Stomach smooth muscle (tissue), 2 donors: ENCODE measurements around the gene TRIM52.

ENCODE experiments used
- H3K27ac ChIP-seq: one replicate; pipeline ENCODE4 v1.7.0; 2013; ENCODE audit warnings: mild to moderate bottlenecking, low read length, inconsistent platforms
- H3K27me3 ChIP-seq, 2 donors: one replicate each; pipeline ENCODE4 v1.7.0; 2013; ENCODE audit warnings: low read length in 2 of 2; ENCODE audit not compliant: insufficient read depth in 2 of 2, control insufficient read depth in 1 of 2
- H3K36me3 ChIP-seq, 2 donors: one replicate each; pipeline ENCODE4 v1.7.0; 2013; ENCODE audit warnings: low read length in 2 of 2; ENCODE audit not compliant: control insufficient read depth in 2 of 2, insufficient read depth in 2 of 2
- H3K4me1 ChIP-seq: one replicate; pipeline ENCODE4 v1.7.0; 2013; ENCODE audit warnings: low read length; ENCODE audit not compliant: control insufficient read depth, insufficient read depth
- H3K4me3 ChIP-seq, 2 donors: one replicate each; pipeline ENCODE4 v1.7.0; 2013; ENCODE audit warnings: low read length in 2 of 2
- H3K9ac ChIP-seq, 2 donors: one replicate each; pipeline ENCODE4 v1.7.0; 2013; ENCODE audit warnings: low read length in 2 of 2, mild to moderate bottlenecking in 1 of 2
- H3K9me3 ChIP-seq, 2 donors: one replicate each; pipeline ENCODE4 v1.7.0; 2013; ENCODE audit warnings: low read length in 2 of 2; ENCODE audit not compliant: control insufficient read depth in 2 of 2
- donor health status: healthy.
- donor health status: Pancreatic carcinoma.

Gene TRIM52

GRCh38 chr5:181232593-181232992 lies 28.4 kb downstream of the TRIM52 start:
- H3K9ac ChIP-seq, result no peak overlapping the region
- H3K4me1 ChIP-seq, result no peaks in the 10 kb centered on the region
- no peak overlapping the region for H3K27ac ChIP-seq
- H3K36me3 ChIP-seq, result peaks cover 50 to 53% of the 10 kb centered on the region in 2 donors
- H3K4me3 ChIP-seq, result no peak overlapping the region
- no peaks in the 10 kb centered on the region for H3K27me3 ChIP-seq
- no peaks in the 10 kb centered on the region for H3K9me3 ChIP-seq

DNA sequence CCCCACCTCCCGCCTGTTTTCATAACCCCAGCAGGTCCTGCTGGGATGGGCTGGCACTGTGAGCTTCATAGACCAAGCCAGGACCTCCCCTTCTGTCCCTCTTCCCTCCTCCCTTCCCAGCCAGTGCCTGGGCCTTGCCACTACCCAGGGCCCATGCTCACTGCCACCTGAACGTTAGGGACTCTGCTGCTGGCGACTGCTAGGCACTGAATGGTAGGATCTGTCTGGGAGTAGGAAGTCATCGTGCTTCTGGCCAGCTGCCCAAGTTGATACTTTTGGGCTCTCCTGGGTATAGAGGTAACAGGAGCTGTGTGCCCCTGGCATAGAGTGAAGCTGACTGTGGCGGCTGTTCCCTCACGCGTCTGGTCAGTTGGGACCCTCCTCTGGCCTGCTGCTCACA lies 29.5 kb downstream of the TRIM52 start:
- H3K4me1 ChIP-seq, result no peaks in the 10 kb centered on the region
- H3K9ac ChIP-seq, result no peak overlapping the region
- H3K9me3 ChIP-seq, result no peaks in the 10 kb centered on the region
- no peaks in the 10 kb centered on the region for H3K27me3 ChIP-seq
- peaks cover 39 to 41% of the 10 kb centered on the region in 2 donors for H3K36me3 ChIP-seq
- no peak overlapping the region for H3K27ac ChIP-seq
- H3K4me3 ChIP-seq, result no peak overlapping the region

DNA sequence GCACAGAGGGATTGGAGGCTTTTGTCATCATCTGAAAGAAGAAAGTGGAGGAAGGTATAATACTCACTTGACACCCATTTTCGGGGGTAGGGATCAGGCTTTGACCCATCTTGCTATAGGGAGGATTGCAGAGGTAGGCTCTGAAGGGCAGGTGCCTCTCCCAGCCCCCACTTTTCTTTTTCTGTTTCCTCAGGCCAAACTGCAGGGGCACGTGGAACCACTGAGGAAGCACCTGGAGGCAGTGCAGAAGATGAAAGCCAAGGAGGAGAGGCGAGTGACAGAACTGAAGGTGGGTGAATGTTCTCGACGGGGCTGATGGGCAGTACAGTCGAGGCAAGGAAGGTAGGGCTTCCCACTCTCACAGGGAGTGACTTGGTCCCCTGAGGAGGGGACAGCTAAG lies 30.4 kb downstream of the TRIM52 start:
- Histone ChIP-seq H3K36me3 (peaks cover 30 to 33% of the 10 kb centered on the region in 2 donors), H3K27me3 (no peaks in the 10 kb centered on the region), H3K4me1 (no peaks in the 10 kb centered on the region), H3K4me3 (no peak overlapping the region), H3K9ac (no peak overlapping the region), H3K27ac (no peak overlapping the region), H3K9me3 (no peaks in the 10 kb centered on the region)

DNA sequence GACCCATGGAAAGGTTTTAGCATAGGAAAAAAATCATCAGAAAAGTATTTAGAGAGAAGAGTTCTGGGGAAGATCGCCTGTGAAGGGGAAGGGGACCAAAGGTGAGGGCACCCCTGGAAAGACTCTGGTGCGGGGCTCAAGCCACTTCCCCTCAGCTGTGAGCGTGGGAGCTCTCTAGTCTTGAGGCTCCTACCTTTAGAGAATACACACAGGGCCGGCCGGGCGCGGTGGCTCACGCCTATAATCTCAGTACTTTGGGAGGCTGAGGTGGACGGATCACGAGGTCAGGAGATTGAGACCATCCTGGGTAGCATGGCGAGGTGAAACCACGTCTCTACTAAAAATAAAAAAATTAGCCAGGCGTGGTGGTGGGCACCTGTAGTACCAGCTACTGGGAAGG lies 30.9 kb downstream of the TRIM52 start:
- Histone ChIP-seq H3K9ac (no peak overlapping the region), H3K27ac (no peak overlapping the region), H3K36me3 (peaks cover 24 to 28% of the 10 kb centered on the region in 2 donors), H3K4me3 (no peak overlapping the region), H3K9me3 (no peaks in the 10 kb centered on the region), H3K27me3 (no peaks in the 10 kb centered on the region), H3K4me1 (peaks cover 1% of the 10 kb centered on the region)

DNA sequence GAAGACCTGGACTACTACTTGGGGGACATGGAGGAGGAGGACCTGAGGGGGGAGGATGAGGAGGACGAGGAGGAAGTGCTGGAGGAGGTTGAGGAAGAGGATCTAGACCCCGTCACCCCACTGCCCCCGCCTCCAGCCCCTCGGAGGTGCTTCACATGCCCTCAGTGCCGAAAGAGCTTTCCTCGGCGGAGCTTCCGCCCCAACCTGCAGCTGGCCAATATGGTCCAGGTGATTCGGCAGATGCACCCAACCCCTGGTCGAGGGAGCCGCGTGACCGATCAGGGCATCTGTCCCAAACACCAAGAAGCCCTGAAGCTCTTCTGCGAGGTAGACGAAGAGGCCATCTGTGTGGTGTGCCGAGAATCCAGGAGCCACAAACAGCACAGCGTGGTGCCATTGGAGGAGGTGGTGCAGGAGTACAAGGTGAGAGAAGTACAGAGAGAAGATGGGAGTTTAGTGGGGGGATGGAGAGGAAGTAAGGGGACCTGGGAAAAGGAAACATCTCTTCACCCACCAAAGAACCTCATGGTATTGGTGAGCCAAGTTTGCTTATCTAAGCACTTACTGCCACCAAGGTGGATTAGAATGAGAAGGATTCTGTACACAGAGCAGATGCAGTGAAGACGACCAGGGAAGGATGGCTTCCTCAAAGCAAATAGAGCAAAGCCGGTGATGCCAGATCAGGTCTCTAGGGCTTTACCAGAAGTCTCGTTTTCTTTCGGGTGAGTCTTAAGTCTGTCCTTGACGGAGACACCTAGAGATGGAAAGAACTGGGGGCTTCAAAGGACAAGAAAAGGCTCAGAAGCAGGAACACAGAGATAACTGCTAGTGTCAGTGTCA lies 36.3 kb downstream of the TRIM52 start:
- H3K27me3 ChIP-seq, result no peaks in the 10 kb centered on the region
- peak overlapping the region; percentile 92 to 93 for H3K4me3 ChIP-seq
- no peaks in the 10 kb centered on the region for H3K36me3 ChIP-seq
- peak overlapping the region; percentile 93 for H3K27ac ChIP-seq
- peaks cover 23% of the 10 kb centered on the region for H3K4me1 ChIP-seq
- peak overlapping the region; percentile 84 to 86 for H3K9ac ChIP-seq
- no peaks in the 10 kb centered on the region for H3K9me3 ChIP-seq

DNA sequence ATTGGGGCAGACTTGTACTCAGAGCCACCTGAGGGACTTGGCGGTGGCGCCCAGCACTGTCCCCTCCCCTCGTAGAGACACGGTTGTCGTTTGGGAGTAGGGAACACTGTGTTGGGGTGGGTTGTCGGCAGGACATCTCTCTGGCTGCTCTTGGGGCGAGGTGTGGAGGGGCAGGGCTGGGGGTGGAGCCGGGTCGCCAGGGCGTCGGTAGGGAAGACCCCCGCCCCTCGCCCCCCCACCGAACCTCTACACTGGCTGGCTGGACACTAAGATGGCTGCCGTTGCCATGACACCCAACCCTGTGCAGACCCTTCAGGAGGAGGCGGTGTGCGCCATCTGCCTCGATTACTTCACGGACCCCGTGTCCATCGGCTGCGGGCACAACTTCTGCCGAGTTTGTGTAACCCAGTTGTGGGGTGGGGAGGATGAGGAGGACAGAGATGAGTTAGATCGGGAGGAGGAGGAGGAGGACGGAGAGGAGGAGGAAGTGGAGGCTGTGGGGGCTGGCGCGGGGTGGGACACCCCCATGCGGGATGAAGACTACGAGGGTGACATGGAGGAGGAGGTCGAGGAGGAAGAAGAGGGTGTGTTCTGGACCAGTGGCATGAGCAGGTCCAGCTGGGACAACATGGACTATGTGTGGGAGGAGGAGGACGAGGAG lies 37.1 kb downstream of the TRIM52 start:
- H3K27ac ChIP-seq, result peak overlapping the region; percentile 93
- peak overlapping the region; percentile 92 to 93 for H3K4me3 ChIP-seq
- H3K4me1 ChIP-seq, result peaks cover 23% of the 10 kb centered on the region

DNA sequence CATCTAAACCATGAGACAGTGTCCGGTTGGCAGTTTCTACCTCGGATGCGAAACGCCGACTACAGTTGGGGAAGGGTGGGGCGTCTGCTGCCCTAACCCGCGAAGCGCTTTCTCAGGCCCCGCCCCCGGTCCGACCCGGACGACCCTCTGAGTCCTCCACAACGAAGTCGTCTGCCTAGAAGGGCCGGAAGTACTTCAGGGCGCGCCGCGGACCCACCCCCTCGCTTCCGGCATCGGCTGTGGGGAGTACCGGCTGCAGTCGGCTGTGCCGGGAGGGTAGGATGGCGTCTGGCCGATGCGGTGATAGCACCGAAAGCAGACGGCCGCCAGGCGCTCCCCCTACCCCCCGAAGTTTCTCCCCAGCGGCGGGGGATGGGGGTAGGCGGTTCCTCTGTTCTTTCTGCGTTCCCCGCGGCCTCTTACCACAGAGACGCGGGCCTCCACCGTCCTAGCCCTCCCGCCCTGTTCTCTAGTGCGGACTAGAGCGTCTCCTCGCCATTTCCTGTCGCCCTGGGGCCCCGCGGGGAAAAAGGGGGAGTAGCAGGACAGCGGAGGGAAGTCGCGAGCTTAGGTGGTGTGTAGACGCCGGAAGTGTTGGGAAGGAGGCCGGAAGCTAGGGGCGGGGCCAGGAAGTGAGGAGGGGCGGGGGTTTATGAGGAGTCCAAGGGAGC lies 37.8 kb downstream of the TRIM52 start, which contains the start of gene TRIM41:
TRIM41 (plus strand) TSS at position 224 of the 671 bp plus-strand sequence. CDS start 719 bp downstream, outside the sequence.
- Histone ChIP-seq H3K27ac (peak within 1 kb of the TSS; percentile 93), H3K27me3 (no peaks in the 10 kb centered on the region), H3K4me3 (peak within 1 kb of the TSS; percentile 92 to 93), H3K9me3 (no peaks in the 10 kb centered on the region), H3K4me1 (peaks cover 23% of the 10 kb centered on the region), H3K36me3 (no peaks in the 10 kb centered on the region), H3K9ac (peak within 1 kb of the TSS; percentile 84 to 92)

More for the DNA sequence above, 37.1 kb downstream of the TRIM52 start:
- Histone ChIP-seq H3K27me3 (no peaks in the 10 kb centered on the region), H3K9me3 (no peaks in the 10 kb centered on the region), H3K36me3 (no peaks in the 10 kb centered on the region), H3K9ac (peak overlapping the region; percentile 84 to 86)

GRCh38 chr5:181222630-181223057 lies 38.3 kb downstream of the TRIM52 start:
- H3K9ac ChIP-seq, result peak overlapping the region; percentile 84 to 87
- H3K27ac ChIP-seq, result peak overlapping the region; percentile 93
- no peaks in the 10 kb centered on the region for H3K9me3 ChIP-seq
- H3K27me3 ChIP-seq, result no peaks in the 10 kb centered on the region
- H3K4me1 ChIP-seq, result peaks cover 26% of the 10 kb centered on the region
- peak overlapping the region; percentile 92 to 93 for H3K4me3 ChIP-seq
- H3K36me3 ChIP-seq, result no peaks in the 10 kb centered on the region

GRCh38 chr5:181221792-181222629 lies 38.9 kb downstream of the TRIM52 start:
- no peaks in the 10 kb centered on the region for H3K9me3 ChIP-seq
- H3K27ac ChIP-seq, result peak overlapping the region; percentile 93
- H3K27me3 ChIP-seq, result no peaks in the 10 kb centered on the region
- H3K4me3 ChIP-seq, result peak overlapping the region; percentile 92 to 93
- peaks cover 31% of the 10 kb centered on the region for H3K4me1 ChIP-seq
- H3K36me3 ChIP-seq, result no peaks in the 10 kb centered on the region
- H3K9ac ChIP-seq, result peak overlapping the region; percentile 84 to 87
